HUES48 (cell line): Measurements from ENCODE around the gene PYGB.
A peak's percentile ranks its signal among the peaks of the same experiment; 100 is the strongest.

Source experiments
- H3K27ac ChIP-seq: one replicate; pipeline ENCODE4 v1.7.0; 2013; ENCODE audit warnings: low read depth, low read length, inconsistent platforms
- H3K27me3 ChIP-seq: 2 replicates; pipeline ENCODE4 v1.6.1; 2013; ENCODE audit warnings: mild to moderate bottlenecking, low read length; ENCODE audit not compliant: control insufficient read depth, insufficient read depth
- H3K36me3 ChIP-seq: 2 replicates; pipeline ENCODE4 v1.6.1; 2013; ENCODE audit warnings: low read length; ENCODE audit not compliant: control insufficient read depth, insufficient read depth
- H3K4me1 ChIP-seq: 2 replicates; pipeline ENCODE4 v1.6.1; 2013; ENCODE audit warnings: mild to moderate bottlenecking, low read length; ENCODE audit not compliant: control insufficient read depth, insufficient read depth
- H3K4me3 ChIP-seq: 2 replicates; pipeline ENCODE4 v1.5.1; 2013; ENCODE audit warnings: mild to moderate bottlenecking, low read depth, low read length
- H3K9ac ChIP-seq: 2 replicates; pipeline ENCODE4 v1.6.1; 2013; ENCODE audit warnings: mild to moderate bottlenecking, low read depth, low read length, moderate library complexity
- H3K9me3 ChIP-seq: 2 replicates; pipeline ENCODE4 v1.6.1; 2013; ENCODE audit warnings: low read length; ENCODE audit not compliant: control insufficient read depth, insufficient read depth

Gene PYGB

GRCh38 chr20:25223179-25223661, 24.7 kb upstream of the PYGB start:
- Histone ChIP-seq H3K27me3 (no peaks in the 10 kb centered on the region), H3K4me1 (peaks cover 5% of the 10 kb centered on the region; the same call in 1 of the 2 replicates), H3K9me3 (no peaks in the 10 kb centered on the region), H3K27ac (peak overlapping the region; percentile 91), H3K9ac (0 out of 2 replicates have a peak overlapping the region, but pooled peaks have one; percentile 22), H3K36me3 (peaks cover 17% of the 10 kb centered on the region), H3K4me3 (no peak overlapping the region)

GRCh38 chr20:25223765-25224720, 23.8 kb upstream of the PYGB start:
- Histone ChIP-seq H3K27me3 (no peaks in the 10 kb centered on the region), H3K27ac (peak overlapping the region; percentile 91), H3K4me1 (peaks cover 5% of the 10 kb centered on the region; the same call in 1 of the 2 replicates), H3K9ac (no peak overlapping the region), H3K4me3 (no peak overlapping the region), H3K36me3 (peaks cover 8% of the 10 kb centered on the region; the same call in 1 of the 2 replicates), H3K9me3 (no peaks in the 10 kb centered on the region)

DNA sequence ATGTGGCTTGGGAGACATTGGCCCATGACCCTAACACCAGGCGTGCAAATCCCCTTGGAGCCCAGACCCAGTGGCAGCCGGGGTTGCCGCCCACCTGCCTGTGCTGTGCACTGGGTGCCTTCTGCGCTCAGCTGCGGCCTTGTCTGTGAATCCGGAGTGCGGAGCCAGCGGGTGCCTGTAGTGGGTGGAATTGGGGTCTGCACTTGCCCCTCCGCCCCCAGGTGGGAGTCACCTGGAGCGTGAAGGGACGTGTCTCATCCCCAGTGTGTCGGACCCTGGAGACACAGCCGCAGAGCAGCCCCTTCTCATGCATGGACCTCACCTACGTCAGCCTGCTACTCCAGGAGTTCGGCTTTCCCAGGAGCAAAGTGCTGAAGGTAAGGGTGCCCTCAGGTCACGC, 22.9 kb upstream of the PYGB start:
- H3K4me3 ChIP-seq, result no peak overlapping the region
- H3K27ac ChIP-seq, result no peak overlapping the region
- no peak overlapping the region for H3K9ac ChIP-seq
- no peaks in the 10 kb centered on the region for H3K27me3 ChIP-seq
- peaks cover 5% of the 10 kb centered on the region; the same call in 1 of the 2 replicates for H3K4me1 ChIP-seq
- H3K9me3 ChIP-seq, result no peaks in the 10 kb centered on the region
- H3K36me3 ChIP-seq, result 0 out of 2 replicates have a peak, but pooled peaks cover 6% of the 10 kb centered on the region

DNA sequence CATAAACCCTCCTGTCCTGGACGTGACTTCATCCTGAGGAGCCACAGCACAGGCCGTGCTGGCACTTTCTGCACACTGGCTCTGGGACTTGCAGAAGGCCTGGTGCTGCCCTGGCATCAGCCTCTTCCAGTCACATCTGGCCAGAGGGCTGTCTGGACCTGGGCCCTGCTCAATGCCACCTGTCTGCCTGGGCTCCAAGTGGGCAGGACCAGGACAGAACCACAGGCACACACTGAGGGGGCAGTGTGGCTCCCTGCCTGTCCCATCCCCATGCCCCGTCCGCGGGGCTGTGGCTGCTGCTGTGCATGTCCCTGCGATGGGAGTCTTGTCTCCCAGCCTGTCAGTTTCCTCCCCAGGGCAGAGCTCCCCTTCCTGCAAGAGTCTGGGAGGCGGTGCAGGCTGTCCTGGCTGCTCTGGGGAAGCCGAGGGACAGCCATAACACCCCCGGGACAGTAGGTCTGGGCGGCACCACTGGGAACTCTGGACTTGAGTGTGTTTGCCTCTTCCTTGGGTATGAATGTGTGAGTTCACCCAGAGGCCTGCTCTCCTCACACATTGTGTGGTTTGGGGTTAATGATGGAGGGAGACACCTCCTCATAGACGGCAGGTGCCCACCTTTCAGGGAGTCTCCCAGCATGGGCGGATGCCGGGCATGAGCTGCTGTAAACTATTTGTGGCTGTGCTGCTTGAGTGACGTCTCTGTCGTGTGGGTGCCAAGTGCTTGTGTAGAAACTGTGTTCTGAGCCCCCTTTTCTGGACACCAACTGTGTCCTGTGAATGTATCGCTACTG, 22.0 kb upstream of the PYGB start:
- Histone ChIP-seq H3K9ac (no peak overlapping the region), H3K4me3 (no peak overlapping the region), H3K27ac (no peak overlapping the region), H3K9me3 (no peaks in the 10 kb centered on the region), H3K27me3 (no peaks in the 10 kb centered on the region), H3K36me3 (0 out of 2 replicates have a peak, but pooled peaks cover 4% of the 10 kb centered on the region), H3K4me1 (peaks cover 5% of the 10 kb centered on the region; the same call in 1 of the 2 replicates)

- H3K9me3 ChIP-seq, result no peaks in the 10 kb centered on the region
- H3K27me3 ChIP-seq, result no peaks in the 10 kb centered on the region
- H3K36me3 ChIP-seq, result no peaks in the 10 kb centered on the region
- H3K27ac ChIP-seq, result no peak overlapping the region
- peaks cover 5% of the 10 kb centered on the region; the same call in 1 of the 2 replicates for H3K4me1 ChIP-seq
- no peak overlapping the region for H3K9ac ChIP-seq
- no peak overlapping the region for H3K4me3 ChIP-seq
Measured at GRCh38 chr20:25226433-25227316, 21.2 kb upstream of the PYGB start.

GRCh38 chr20:25227317-25227831, 20.5 kb upstream of the PYGB start:
- Histone ChIP-seq H3K4me1 (peaks cover 5% of the 10 kb centered on the region; the same call in 1 of the 2 replicates), H3K4me3 (no peak overlapping the region), H3K27me3 (no peaks in the 10 kb centered on the region), H3K9me3 (no peaks in the 10 kb centered on the region), H3K27ac (no peak overlapping the region), H3K9ac (no peak overlapping the region), H3K36me3 (no peaks in the 10 kb centered on the region)

GRCh38 chr20:25229486-25230165, 18.3 kb upstream of the PYGB start:
- Histone ChIP-seq H3K4me1 (no peaks in the 10 kb centered on the region), H3K9me3 (no peaks in the 10 kb centered on the region), H3K27ac (no peak overlapping the region), H3K27me3 (no peaks in the 10 kb centered on the region), H3K9ac (no peak overlapping the region), H3K36me3 (no peaks in the 10 kb centered on the region), H3K4me3 (no peak overlapping the region)

- H3K27me3 ChIP-seq, result no peaks in the 10 kb centered on the region
- H3K9me3 ChIP-seq, result no peaks in the 10 kb centered on the region
- no peak overlapping the region for H3K4me3 ChIP-seq
- no peaks in the 10 kb centered on the region for H3K4me1 ChIP-seq
- no peak overlapping the region for H3K9ac ChIP-seq
- H3K36me3 ChIP-seq, result no peaks in the 10 kb centered on the region
- H3K27ac ChIP-seq, result no peak overlapping the region
Measured at GRCh38 chr20:25230166-25230831, 17.6 kb upstream of the PYGB start.

DNA sequence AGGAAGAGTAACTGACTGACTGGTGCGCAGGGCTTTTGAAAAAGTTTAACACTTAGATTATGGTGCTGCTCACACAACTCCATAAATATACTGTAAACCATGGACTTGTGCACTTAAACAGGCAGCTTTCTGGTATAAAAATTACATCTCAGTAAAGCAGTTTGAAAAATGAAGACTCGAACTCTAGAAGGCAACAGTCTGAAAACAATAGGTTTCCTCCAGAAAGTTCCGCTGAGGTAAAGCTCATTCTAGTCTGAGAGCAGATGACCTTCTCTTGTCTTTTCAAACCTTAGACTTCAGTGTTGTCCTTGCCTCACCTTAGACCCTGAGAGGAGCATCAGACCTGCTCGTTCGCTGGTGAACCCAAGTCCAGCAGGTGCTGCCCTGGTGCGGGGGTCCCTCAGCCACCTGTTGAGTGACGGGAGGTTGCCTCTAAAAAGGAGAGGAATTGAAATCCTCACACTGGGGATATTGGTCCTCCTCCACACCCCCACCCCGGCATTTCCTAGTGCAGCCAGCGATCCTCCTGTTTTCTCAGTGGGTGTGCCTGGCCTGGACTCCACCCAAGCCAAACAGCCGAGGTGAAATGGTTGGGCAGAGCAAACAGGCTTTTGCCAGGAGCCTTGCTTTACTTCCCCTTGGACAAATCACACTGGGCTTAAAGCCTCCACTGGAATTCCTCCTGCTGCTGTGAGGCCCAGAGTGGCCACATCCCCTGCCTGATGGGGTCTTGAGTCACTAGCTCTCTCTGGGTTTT, 14.7 kb upstream of the PYGB start:
- no peak overlapping the region for H3K9ac ChIP-seq

More for the DNA sequence above, 14.7 kb upstream of the PYGB start:
- Histone ChIP-seq H3K4me3 (no peak overlapping the region), H3K9me3 (no peaks in the 10 kb centered on the region), H3K27ac (peak overlapping the region; percentile 29), H3K4me1 (no peaks in the 10 kb centered on the region), H3K36me3 (no peaks in the 10 kb centered on the region), H3K27me3 (no peaks in the 10 kb centered on the region)
